Hepatocyte (in vitro differentiated cells): ENCODE measurements around the gene LRBA. TPM values are rescaled to one million over a fixed set of nuclear protein-coding genes. Genes with fewer than 3 reads are reported as not detected.

Experiments
- DNase-seq: peaks from one replicate; pipeline ENCODE4 v3.0.0-alpha.2; 2016; ENCODE audit warnings: low spot score
- H2AFZ ChIP-seq: fragments of 200-600 bp; sonication (generic); 2 replicates; pipeline ENCODE4 v1.6.0; 2016; ENCODE audit warnings: antibody characterized with exemption, mild to moderate bottlenecking
- H3K27ac ChIP-seq: fragments of 200-600 bp; sonication (generic); 2 replicates; pipeline ENCODE4 v1.5.1; 2016; ENCODE audit warnings: mild to moderate bottlenecking
- H3K27me3 ChIP-seq: fragments of 200-600 bp; sonication (generic); 2 replicates; pipeline ENCODE4 v1.6.1; 2016
- H3K36me3 ChIP-seq: fragments of 200-600 bp; sonication (generic); replicated peaks from 2 replicates; pipeline ENCODE4 v1.5.1; 2016; ENCODE audit warnings: low read depth; ENCODE audit not compliant: insufficient read depth
- H3K4me1 ChIP-seq: fragments of 200-600 bp; sonication (generic); 2 replicates; pipeline ENCODE4 v1.5.1; 2016; ENCODE audit warnings: mild to moderate bottlenecking, moderate library complexity; ENCODE audit not compliant: insufficient read depth
- H3K4me2 ChIP-seq: fragments of 200-600 bp; sonication (generic); 2 replicates; pipeline ENCODE4 v1.6.0; 2016
- H3K4me3 ChIP-seq: fragments of 200-600 bp; sonication (generic); 2 replicates; pipeline ENCODE4 v1.5.1; 2016; ENCODE audit warnings: mild to moderate bottlenecking
- H3K79me2 ChIP-seq: fragments of 200-600 bp; sonication (generic); 2 replicates; pipeline ENCODE4 v1.6.0; 2017; ENCODE audit warnings: mild to moderate bottlenecking
- H3K9me2 ChIP-seq: fragments of 200-600 bp; sonication (generic); replicated peaks from 2 replicates; pipeline ENCODE4 v1.6.0; 2017; ENCODE audit warnings: mild to moderate bottlenecking; ENCODE audit not compliant: insufficient read depth
- H3K9me3 ChIP-seq: fragments of 200-600 bp; sonication (generic); 2 replicates; pipeline ENCODE4 v1.5.1; 2016; ENCODE audit warnings: low read depth, mild to moderate bottlenecking
- H4K20me1 ChIP-seq: fragments of 200-600 bp; sonication (generic); 2 replicates; pipeline ENCODE4 v1.6.0; 2016; ENCODE audit warnings: mild to moderate bottlenecking; ENCODE audit not compliant: insufficient read depth, poor library complexity, severe bottlenecking
- CTCF ChIP-seq: fragments of 200-600 bp; sonication (generic); IDR thresholded peaks from 2 replicates; pipeline ENCODE4 v1.5.1; 2016; ENCODE audit warnings: antibody characterized with exemption, mild to moderate bottlenecking; ENCODE audit not compliant: poor library complexity
- EZH2 ChIP-seq: fragments of 200-600 bp; sonication (generic); IDR thresholded peaks from 2 replicates; pipeline ENCODE4 v1.6.1; 2016; ENCODE audit warnings: antibody characterized with exemption, mild to moderate bottlenecking, borderline replicate concordance
- EZH2phosphoT487 ChIP-seq: fragments of 200-600 bp; sonication (generic); IDR thresholded peaks from one replicate; pipeline ENCODE4 v1.6.1; 2018; ENCODE audit warnings: antibody characterized with exemption, mild to moderate bottlenecking, low read depth, moderate library complexity; ENCODE audit not compliant: unreplicated experiment, severe bottlenecking
- WGBS: methylation state at CpG from one replicate; pipeline ENCODE4 v1.1.6; 2016; ENCODE audit warnings: low lambda C conversion rate; ENCODE audit errors: missing lambda C conversion rate; 5-methylcytosine and 5-hydroxymethylcytosine counted together
- polyA plus RNA-seq: library from polyadenylated mRNA; unstranded; fragments of >200 nt; fragmentation: Nextera tagmentation; extraction: Ambion mirVana; gene quantifications from 2 replicates; pipeline ENCODE4 v1.2.1, GENCODE V29; 2016
- total RNA-seq: library from RNA; depleted of rRNA; stranded (reverse); fragments of >200 nt; gene quantifications from 2 replicates; pipeline ENCODE4 v1.2.3, GENCODE V29; 2014

The LRBA gene
- total and polyA plus RNA-seq, 2 experiments from 2014 or later = 14.1 to 69.4 TPM

GRCh38 chr4:150224896-150225591 is 790.0 kb downstream of the LRBA start:
- 79% methylated on average over 6 of the region's 6 CpGs for WGBS
- DNase-seq = no peak
- H4K20me1 ChIP-seq = no peaks in the 10 kb centered on the region
- H3K79me2 ChIP-seq = no peaks in the 10 kb centered on the region
- H3K9me2 ChIP-seq = no peaks in the 10 kb centered on the region
- no peak overlapping the region for H3K27ac ChIP-seq
- H3K27me3 ChIP-seq = no peaks in the 10 kb centered on the region
- TF ChIP-seq EZH2 (no peak), EZH2phosphoT487 (no peak), CTCF (no peak)
- H2AFZ ChIP-seq = no peak overlapping the region
- H3K4me2 ChIP-seq = no peak overlapping the region
- no peaks in the 10 kb centered on the region for H3K36me3 ChIP-seq
- H3K9me3 ChIP-seq = no peaks in the 10 kb centered on the region
- H3K4me3 ChIP-seq = no peak overlapping the region
- H3K4me1 ChIP-seq = no peaks in the 10 kb centered on the region

- H3K79me2 ChIP-seq = no peaks in the 10 kb centered on the region
- 94% methylated on average over 4 of the region's 4 CpGs for WGBS
- no peaks in the 10 kb centered on the region for H3K9me2 ChIP-seq
- H3K27ac ChIP-seq = no peak overlapping the region
- no peak overlapping the region for H2AFZ ChIP-seq
- H3K4me1 ChIP-seq = no peaks in the 10 kb centered on the region
- no peak for DNase-seq
- TF ChIP-seq EZH2phosphoT487 = no peak
- no peak for TF ChIP-seq EZH2
- no peak for TF ChIP-seq CTCF
- H3K36me3 ChIP-seq = no peaks in the 10 kb centered on the region
- no peak overlapping the region for H3K4me3 ChIP-seq
- no peaks in the 10 kb centered on the region for H3K9me3 ChIP-seq
- no peak overlapping the region for H3K4me2 ChIP-seq
- no peaks in the 10 kb centered on the region for H3K27me3 ChIP-seq
- H4K20me1 ChIP-seq = no peaks in the 10 kb centered on the region
Observed at GRCh38 chr4:150219841-150220240, 795.2 kb downstream of the LRBA start.

GRCh38 chr4:150218447-150218846 is 796.6 kb downstream of the LRBA start:
- Histone ChIP-seq H3K27me3 (no peaks in the 10 kb centered on the region), H3K4me3 (no peak overlapping the region), H3K9me3 (no peaks in the 10 kb centered on the region), H3K79me2 (no peaks in the 10 kb centered on the region), H3K9me2 (no peaks in the 10 kb centered on the region), H3K4me1 (no peaks in the 10 kb centered on the region), H3K4me2 (no peak overlapping the region), H2AFZ (no peak overlapping the region), H3K36me3 (no peaks in the 10 kb centered on the region), H3K27ac (no peak overlapping the region), H4K20me1 (no peaks in the 10 kb centered on the region)
- 85% methylated on average over 2 of the region's 2 CpGs for WGBS
- TF ChIP-seq EZH2phosphoT487 = no peak
- TF ChIP-seq CTCF = no peak
- no peak for TF ChIP-seq EZH2
- DNase-seq = no peak
